T follicular helper cell (primary cell): ENCODE data around the gene HLA-G.
"Not testable (repeated sequence)": the region's sequence is repeated elsewhere in the genome, so short reads cannot be mapped to it uniquely, and the experiment has no call there.

ENCODE experiments used
- DNase-seq: peaks from one replicate; pipeline ENCODE4 v3.0.0-alpha.2; 2020; ENCODE audit warnings: low read depth
- total RNA-seq, 2 experiments: gene quantifications; one replicate each; lab custom pipeline; 2026; lab: John Stamatoyannopoulos, UW

HLA-G gene
- total RNA-seq, result 5.1 to 6.0 reads per million in 2 experiments

DNA sequence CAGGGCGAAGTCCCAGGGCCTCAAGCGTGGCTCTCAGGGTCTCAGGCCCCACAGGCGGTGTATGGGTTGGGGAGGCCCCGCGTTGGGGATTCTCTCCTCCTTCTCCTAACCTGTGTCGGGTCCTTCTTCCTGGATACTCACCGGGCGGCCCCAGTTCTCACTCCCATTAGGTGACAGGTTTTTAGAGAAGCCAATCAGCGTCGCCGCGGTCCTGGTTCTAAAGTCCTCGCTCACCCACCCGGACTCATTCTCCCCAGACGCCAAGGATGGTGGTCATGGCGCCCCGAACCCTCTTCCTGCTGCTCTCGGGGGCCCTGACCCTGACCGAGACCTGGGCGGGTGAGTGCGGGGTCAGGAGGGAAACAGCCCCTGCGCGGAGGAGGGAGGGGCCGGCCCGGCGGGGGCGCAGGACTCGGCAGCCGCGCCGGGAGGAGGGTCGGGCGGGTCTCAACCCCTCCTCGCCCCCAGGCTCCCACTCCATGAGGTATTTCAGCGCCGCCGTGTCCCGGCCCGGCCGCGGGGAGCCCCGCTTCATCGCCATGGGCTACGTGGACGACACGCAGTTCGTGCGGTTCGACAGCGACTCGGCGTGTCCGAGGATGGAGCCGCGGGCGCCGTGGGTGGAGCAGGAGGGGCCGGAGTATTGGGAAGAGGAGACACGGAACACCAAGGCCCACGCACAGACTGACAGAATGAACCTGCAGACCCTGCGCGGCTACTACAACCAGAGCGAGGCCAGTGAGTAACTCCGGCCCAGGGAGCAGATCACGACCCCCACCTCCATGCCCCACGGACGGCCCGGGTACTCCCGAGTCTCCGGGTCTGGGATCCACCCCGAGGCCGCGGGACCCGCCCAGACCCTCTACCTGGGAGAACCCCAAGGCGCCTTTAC lies at the start of gene HLA-G:
Gene HLA-G (plus strand): TSS at position 247 of the 892 bp plus-strand sequence. CDS start 20 bp downstream, at position 267.
- DNase-seq, result no peak

DNA sequence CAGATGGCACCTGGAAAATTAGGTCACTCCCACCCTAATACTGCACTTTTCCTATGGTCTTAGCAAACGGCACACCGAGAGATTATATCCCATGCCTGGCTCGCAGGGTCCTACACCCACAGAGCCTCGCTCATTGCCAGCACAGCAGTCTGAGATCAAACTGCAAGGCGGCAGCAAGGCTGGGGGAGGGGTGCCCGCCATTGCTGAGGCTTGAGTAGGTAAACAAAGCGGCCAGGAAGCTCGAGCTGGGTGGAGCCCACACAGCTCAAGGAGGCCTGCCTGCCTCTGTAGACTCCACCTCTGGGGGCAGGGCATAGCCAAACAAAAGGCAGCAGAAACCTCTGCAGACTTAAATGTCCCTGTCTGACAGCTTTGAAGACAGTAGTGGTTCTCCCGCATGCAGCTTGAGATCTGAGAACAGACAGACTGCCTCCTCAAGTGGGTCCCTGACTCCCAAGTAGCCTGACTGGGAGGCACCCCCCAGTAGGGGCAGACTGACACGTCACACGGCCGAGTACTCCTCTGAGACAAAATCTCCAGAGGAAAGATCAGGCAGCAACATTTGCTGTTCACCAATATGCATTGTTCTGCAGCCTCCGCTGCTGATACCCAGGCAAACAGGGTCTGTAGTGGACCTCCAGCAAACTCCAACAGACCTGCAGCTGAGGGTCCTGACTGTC lies 47.5 kb upstream of the HLA-G start:
- DNase-seq, result not testable (repeated sequence)

DNA sequence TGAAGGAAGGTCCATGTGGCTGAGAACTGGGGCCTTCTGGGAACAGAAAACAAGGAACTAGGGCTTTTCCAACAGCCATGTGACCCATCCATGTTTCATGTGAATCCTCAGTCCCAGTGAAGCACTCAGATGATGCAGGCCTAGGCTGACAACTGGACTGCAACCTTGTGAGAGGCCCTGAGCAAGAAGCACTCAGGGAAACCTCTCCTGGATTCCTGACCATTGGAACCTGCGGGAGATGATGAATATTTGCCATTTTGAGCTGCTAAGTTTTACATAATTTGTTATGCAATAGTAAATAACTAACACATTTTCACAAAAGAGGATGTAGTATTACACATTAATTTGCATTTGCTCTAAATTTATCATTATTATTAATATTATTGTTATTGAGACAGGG lies 38.4 kb upstream of the HLA-G start:
- no peak for DNase-seq

DNA sequence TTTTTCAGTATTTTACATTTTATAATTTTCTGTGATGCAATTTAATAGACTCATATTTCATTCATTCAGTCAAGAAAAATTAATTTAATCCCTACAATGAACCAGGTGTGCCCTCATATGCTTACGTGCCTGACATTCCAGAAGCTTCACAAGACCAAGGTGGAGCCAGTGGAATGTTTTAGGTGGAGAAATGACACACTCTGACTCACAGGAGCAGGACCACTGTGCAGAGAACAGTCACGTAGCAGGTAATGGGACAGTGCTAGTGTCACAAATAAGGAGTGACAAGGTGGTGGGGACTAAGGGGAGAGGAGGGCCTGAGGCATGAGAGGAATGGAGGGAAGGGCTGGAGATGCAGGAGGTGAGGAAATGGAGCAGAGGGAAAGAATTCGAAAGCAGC lies 37.0 kb upstream of the HLA-G start:
- no peak for DNase-seq

DNA sequence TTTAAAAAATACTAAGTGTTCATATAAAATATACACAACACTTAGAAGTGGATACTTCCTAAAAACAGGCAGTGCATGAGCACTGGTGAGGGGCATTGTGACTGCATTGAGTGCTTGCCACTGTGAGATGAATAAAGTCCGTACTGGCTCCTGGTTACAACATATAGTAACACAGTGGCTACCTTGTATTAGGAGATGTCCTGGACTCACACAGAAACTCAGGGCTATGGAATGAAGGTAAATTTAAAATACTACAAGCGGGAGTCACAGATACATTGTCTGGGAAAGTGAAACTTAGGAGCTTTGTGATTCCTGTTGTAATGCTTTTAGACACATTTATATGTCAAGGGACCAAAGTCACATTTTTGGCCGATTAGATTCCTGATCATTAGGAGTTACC lies 36.5 kb upstream of the HLA-G start:
- no peak for DNase-seq

DNA sequence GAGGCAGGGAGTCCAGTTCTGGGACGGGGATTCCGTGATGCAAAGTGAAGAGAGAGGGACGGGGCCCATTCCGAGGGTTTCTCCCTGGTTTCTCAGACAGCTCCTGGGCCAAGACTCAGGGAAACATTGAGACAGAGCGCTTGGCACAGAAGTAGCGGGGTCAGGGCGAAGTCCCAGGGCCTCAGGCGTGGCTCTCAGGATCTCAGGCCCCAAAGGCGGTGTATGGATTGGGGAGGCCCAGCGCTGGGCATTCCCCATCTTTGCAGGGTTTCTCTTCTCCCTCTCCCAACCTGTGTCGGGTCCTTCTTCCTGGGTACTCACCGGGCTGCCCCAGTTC lies 35.9 kb upstream of the HLA-G start:
- no peak for DNase-seq

DNA sequence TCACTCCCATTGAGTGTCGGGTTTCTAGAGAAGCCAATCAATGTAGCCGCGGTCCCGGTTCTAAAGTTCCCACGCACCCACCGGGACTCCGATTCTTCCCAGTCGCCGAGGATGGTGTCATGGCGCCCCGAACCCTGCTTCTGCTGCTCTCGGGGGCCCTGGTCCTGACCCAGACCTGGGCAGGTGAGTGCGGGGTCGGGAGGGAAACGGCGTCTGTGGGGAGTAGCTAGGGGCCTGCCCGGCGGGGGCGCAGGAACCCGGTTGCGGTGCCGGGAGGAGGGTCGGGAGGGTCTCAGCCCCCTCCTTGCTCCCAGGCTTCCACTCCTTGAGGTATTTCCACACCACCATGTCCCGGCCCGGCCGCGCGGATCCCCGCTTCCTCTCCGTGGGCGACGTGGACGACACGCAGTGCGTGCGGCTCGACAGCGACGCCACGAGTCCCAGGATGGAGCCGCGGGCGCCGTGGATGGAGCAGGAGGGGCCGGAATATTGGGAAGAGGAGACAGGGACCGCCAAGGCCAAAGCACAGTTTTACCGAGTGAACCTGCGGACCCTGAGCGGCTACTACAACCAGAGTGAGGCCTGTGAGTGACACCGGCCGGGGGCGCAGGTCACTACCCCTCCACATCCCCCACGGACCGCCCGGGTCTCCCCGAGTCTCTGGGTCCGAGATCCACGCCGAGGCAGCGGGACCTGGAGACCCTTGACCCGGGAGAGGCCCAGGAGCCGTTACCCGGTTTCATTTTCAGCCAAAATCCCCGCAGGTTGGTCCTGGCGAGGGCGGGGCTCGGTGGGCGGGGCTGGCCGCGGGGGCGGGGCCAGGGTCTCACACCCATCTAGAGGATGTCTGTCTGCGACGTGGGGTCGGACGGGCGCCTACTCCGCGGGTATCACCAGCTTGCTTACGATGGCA lies 35.2 kb upstream of the HLA-G start:
- peak; percentile 74 for DNase-seq

DNA sequence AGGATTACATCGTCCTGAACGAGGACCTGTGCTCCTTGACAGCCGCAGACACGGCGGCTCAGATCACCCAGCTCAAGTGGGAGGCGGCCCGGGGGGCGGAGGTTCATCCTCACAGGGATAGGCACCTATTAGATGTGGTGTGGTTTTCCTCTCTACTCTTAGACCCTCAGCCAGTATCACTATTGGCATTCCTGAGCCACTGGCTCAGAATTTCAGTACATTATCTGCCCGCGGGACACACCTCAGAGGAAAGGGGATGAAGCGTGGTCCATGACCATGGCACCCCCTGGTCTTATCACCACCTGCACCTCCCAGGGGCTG lies 34.6 kb upstream of the HLA-G start:
- DNase-seq, result no peak

DNA sequence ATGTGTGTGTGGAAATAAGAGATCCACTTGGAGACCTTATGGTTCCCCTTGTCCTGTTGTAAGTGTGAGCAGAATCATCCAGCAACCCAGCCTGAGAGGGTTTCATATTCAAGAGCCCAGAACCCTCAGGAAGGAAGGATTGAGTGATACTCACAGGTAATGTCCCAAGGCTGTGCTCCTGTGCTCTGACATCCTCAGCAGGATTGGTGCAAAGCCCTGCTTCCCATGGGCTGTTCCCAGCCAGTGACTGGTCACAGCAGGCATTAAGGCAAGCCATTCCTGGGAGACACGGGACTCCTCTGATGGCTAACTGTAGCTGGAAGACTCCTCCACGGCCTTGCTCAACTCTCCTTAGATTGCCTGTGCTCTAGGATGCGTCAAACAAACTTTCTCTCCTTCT lies 33.8 kb upstream of the HLA-G start:
- no peak for DNase-seq

DNA sequence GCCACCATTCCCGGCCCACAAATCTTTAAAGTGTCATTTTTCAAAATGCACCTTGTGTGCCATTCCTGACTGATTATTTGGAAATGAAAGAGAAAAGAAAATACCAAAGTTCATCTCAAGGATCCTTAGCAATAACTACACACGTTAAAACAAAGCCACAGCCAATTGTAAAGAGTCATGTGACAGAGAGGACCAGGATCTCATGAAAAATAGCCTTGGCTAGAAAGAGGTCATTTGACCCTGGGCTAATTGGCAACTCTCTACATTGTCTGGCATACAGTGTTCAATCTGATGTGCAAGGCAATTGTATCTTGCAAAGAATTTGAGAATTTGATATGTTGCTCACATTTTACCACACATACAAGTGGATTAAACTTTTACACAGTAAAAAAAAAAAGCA lies 31.6 kb upstream of the HLA-G start:
- no peak for DNase-seq

DNA sequence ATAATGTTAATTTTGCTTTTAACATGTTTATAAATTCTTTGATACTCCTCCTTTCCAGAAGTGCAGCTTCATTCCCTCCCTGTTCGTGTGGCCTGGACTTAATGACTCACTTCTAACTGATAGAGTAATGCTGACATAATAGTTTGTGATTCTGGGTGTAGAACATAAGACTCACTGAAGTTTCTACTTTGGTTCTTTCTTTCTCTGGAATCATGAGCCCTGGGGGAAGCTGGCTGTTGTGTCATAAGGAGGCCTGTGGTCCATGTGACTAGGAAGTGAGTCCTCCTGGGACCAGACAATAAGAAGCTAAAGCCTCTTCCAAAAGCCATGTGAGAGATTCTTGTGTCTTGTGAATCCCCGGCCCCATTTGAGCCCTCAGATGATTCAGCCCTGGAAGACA lies 30.5 kb upstream of the HLA-G start:
- DNase-seq, result no peak

DNA sequence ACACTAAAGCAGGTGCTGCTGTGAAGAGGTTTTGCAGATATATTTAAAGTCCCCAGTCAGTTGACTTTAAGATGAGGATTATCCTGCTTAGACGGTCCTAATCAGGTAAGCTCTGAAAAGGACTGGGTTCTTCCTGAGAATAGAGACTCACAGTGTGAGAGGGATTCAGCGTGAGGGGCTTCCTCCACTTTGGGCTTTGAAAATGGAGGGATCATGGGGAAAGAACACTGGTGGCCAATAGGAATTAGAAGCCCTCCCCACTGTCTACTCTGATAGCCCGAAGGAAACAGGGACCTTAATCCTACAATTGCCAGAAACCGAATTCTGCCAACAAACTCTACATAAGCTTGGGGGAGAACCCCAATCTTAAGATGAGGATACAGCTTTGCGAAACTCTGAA lies 29.7 kb upstream of the HLA-G start:
- DNase-seq, result no peak

DNA sequence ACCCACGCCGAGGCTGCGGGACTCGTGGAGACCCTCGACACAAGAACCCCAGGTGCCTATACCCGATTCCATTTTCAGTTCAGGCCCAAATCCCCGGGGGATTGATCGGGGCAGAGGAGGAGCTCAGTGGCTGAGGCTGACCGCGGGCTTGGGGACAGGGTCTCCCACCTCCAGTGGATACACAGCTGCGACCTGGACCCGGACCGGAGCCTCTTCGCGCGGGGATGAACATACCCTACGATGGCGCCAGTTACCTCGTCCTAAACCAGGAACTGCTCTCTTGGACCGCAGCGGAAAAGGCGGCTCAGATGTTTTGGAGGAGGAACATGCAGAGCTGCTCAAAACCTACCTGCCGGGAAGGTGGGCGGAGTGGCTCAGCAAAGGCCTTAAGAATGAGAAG lies 27.4 kb upstream of the HLA-G start:
- no peak for DNase-seq

DNA sequence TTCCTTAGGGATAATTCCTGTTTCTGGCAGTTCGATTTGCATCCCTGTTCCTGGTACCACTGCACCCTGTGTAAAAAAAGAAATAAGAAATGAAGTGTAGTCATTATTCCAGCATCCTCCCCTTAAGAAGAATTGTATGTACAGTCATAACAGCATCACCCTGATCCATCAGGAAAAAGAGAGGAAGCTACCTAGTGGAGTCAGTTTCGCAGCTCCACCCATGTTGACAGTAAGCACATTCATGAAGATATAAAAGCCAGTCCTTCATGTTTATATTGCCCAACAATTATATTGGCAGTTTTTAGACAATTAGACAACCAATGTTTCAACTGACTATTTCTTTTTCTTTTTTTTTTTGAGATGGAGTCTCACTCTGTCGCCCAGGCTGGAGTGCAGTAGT lies 21.2 kb upstream of the HLA-G start:
- DNase-seq, result no peak

DNA sequence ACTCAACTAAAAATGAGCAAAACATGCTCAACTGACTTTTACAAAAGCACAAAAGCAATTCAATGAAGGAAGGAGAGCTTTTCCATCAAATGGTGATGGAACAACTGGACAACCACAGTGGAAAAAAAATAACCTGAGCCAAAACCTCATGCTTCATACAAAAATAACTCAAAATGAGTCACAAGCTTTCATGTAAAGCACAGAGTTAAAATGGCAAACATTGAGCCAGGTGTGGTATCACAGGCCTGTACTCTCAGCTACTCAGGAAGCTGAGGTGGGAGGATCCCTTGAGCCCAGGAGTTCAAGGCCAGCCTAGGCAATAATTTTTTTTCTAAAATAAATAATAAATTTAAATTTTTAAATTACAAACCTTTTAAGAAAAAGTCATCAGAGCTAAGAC lies 18.4 kb upstream of the HLA-G start:
- DNase-seq, result no peak

DNA sequence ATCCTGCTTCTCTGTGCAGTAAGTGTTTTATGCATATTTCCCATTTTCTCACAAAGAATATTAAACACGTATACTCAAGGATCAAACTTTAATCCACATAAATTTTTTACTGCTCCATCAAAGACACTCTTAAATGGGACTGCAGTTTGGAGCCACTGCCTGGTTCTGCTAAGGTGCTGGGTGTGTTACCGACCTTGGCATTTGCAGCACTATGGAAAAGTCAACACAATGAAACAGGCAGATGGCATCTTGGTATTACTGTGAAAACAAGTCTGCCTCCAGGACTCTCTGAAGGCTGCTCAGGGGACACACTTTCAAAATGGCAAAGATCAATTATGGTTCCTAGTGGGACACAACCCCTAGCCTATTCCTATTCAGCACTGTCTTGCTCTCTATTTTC lies 17.3 kb upstream of the HLA-G start:
- no peak for DNase-seq

DNA sequence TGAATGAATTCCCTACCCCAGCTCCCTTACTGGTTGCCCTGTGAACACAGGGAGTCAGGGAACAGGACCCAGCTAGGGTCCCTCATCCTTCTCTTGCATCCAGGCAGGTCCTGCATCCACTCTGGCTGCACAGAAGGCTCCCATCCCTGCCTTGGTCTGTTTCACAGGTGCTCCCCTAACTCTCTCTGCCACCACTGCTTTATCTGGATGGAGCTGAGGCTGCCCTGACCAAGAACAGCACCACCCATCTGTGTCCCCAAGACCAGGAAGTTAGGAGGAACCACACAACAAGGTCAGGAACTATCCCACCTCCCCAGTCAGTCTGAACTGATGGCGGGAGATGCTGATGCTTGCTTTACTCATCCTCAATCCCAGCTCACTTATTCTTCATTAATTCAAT lies 16.2 kb upstream of the HLA-G start:
- no peak for DNase-seq

DNA sequence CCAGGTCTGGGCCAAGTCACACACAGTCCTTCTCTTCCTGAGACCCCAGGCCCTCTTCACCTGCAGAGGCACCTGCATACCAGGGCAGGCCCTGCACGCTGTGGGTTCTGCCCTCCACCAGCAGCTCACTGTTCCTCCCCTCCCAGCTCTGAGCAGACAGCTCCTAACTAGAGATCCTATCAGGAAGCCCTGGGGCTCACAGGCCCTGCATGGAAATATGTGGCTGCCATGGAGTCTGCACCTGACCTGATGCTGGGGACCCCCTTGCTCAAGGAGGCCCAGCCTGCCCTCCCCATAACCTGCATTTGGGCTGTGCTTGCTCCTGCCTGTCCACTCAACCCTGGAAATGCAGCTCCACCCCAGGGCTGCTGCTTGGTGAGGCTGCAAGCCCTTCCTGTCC lies 14.6 kb upstream of the HLA-G start:
- DNase-seq, result no peak

DNA sequence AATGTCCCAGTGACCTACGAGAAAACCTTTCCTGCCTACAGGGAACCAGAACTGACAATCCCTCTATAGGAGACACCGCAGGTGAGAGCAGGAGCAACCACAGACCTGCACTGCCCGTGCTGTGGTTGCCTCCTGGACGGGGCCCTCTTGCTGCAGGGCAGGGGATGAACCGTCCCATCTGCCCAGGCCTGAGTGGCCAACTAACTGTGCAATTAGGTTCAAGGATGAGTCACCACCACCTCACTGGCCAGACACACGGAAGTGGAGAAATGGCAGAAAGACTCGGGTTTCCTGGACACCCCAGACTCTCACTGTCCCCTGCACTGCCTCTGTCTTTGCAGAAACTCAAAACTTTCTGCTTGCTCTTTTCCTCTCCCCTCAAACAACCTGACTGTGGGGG lies 13.8 kb upstream of the HLA-G start:
- no peak for DNase-seq

DNA sequence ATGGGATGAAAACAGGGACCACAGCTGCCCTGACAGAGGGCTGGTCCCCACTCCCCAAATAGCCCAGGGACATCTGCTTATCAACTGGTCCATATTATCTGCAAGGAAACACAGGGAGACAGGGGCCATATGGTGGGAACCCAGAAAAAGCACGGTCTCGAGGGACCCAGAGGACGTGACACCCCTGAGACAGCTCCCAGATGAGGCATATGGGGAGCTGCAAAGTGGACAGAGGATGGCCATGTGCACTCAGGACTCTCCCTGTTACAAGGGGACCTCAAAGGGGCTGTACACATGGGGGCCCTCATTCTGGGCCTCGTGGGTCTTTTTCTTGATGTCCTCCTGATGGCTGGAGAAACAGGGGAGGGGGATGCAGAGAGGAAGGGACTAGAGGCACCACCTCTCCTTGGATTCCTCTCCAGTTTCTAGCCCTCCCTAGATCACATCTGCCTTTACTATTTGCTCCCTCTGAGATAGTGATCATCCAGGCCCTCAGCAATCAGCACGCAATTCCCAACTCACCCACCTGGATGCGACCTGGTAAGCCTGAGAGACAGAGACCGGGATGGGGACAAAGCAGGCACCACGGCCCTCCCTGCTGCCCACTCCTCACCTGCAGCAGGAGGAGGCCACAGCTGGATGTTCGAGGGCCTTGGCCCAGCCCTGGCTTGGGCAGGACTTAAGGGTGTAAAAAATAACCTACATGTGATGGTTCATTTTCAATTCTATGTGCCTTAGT lies 13.1 kb upstream of the HLA-G start:
- no peak for DNase-seq

DNA sequence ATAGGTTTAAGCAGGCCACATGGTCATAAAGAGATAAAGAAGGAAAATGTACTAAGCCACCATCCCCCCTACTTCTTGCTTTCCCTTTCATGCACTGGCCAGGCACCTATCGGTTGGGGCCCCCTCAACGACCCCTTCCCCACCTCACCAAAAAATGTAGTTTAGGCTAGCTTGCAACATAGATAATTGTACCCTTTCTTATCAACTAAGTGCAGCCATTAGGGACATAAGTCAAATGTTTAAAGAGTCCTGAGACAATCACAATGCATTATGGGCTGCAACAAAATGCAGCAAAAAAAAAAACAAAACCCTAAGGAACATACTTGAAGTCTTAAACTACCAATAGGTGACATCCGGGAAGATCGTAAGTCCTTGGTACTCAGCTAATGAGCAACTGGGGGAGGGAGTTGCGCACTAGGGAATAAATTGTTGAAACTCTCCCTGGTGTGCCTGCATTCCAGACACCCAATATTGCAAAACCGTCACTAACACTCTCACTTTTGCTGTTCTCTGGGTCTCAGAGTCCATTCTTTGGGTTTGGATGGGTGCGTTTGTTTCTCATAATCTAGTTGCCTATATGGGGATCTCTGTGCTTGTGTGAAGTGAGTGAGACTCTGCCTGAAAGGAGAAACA lies 12.4 kb upstream of the HLA-G start:
- DNase-seq, result no peak
